ENCODE measurements around the gene KIF23.

- TF ChIP-seq CTCF (IDR thresholded peaks at IDR 0.05; ENCODE audit: low read length) (no peak), EZH2 (optimal IDR thresholded peaks at IDR 0.05; ENCODE audit: low read depth, low read length) (no peak)
Measured at GRCh38 chr15:69380100-69380725, 33.9 kb upstream of the KIF23 start.

All from MM.1S (cell line).